SU-DHL-6 (cell line): Measurements from ENCODE around the gene MYO7A.

Experiments used
- H2AFZ ChIP-seq: fragments of 200-600 bp; sonication (generic); 2 replicates; pipeline ENCODE4 v1.6.1; 2014; ENCODE audit warnings: low read depth, mild to moderate bottlenecking, moderate library complexity, mixed read lengths, antibody characterized with exemption, low read length; ENCODE audit not compliant: severe bottlenecking
- H3F3A ChIP-seq: fragments of 200-600 bp; shearing (Covaris generic); 2 replicates; pipeline ENCODE4 v1.6.0; 2016; ENCODE audit warnings: antibody characterized with exemption, mild to moderate bottlenecking; ENCODE audit not compliant: insufficient read depth
- H3K27ac ChIP-seq: fragments of 200-600 bp; sonication (generic); 2 replicates; pipeline ENCODE4 v1.5.1; 2016; ENCODE audit warnings: low read depth, mild to moderate bottlenecking, low read length, moderate library complexity, mixed read lengths
- H3K27me3 ChIP-seq: fragments of 200-600 bp; sonication (generic), shearing (Covaris generic); 2 replicates; pipeline ENCODE4 v1.6.0; 2014; ENCODE audit warnings: mild to moderate bottlenecking, low read length
- H3K36me3 ChIP-seq: fragments of 200-600 bp; sonication (generic); 2 replicates; pipeline ENCODE4 v1.6.1; 2014; ENCODE audit warnings: mild to moderate bottlenecking, low read length, mixed read lengths
- H3K4me2 ChIP-seq: fragments of 300-600, 200-600 bp; shearing (Covaris generic), sonication (generic); 2 replicates; pipeline ENCODE4 v1.6.0; 2014; ENCODE audit warnings: low read length, low read depth, mild to moderate bottlenecking; ENCODE audit not compliant: poor library complexity, severe bottlenecking
- H3K4me3 ChIP-seq: fragments of 200-600 bp; sonication (generic); 2 replicates; pipeline ENCODE4 v1.5.1; 2014; ENCODE audit warnings: antibody characterized with exemption, low read length, mild to moderate bottlenecking, mixed read lengths; ENCODE audit not compliant: insufficient read depth, poor library complexity, severe bottlenecking
- H3K79me2 ChIP-seq: fragments of 200-600 bp; sonication (generic); 2 replicates; pipeline ENCODE4 v1.6.1; 2014; ENCODE audit warnings: mild to moderate bottlenecking, low read length, moderate library complexity; ENCODE audit not compliant: insufficient read depth
- H3K9ac ChIP-seq: fragments of 200-600 bp; sonication (generic); 2 replicates; pipeline ENCODE4 v1.7.0; 2014; ENCODE audit warnings: mild to moderate bottlenecking, low read length
- H3K9me2 ChIP-seq: fragments of 200-600 bp; sonication (generic); replicated peaks from 2 replicates; pipeline ENCODE4 v1.6.1; 2014; ENCODE audit warnings: low read length; ENCODE audit not compliant: insufficient read depth
- H3K9me3 ChIP-seq: fragments of 200-600 bp; sonication (generic); 2 replicates; pipeline ENCODE4 v1.6.1; 2014; ENCODE audit warnings: low read length, mixed read lengths; ENCODE audit not compliant: insufficient read depth
- H4K20me1 ChIP-seq: fragments of 200-600 bp; sonication (generic); 2 replicates; pipeline ENCODE4 v1.6.1; 2014; ENCODE audit warnings: low read depth, mild to moderate bottlenecking, antibody characterized with exemption, low read length, moderate library complexity, mixed read lengths
- CTCF ChIP-seq: fragments of 200-600 bp; sonication (generic); IDR thresholded peaks from one replicate; pipeline ENCODE4 v1.5.1; 2017; ENCODE audit warnings: antibody characterized with exemption, mild to moderate bottlenecking, low read length, moderate library complexity; ENCODE audit not compliant: insufficient read depth, poor library complexity, severe bottlenecking
- EZH2phosphoT487 ChIP-seq: fragments of 200-600 bp; sonication (generic), shearing (Covaris generic); conservative IDR thresholded peaks from 2 replicates; pipeline ENCODE4 v1.6.1; 2018; ENCODE audit warnings: mild to moderate bottlenecking, antibody characterized with exemption, low read length, moderate library complexity, mixed read lengths

Gene MYO7A

GRCh38 chr11:77103319-77103718 lies 24.7 kb upstream of the MYO7A start:
- H3K9me3 ChIP-seq: no peaks in the 10 kb centered on the region
- no peak overlapping the region for H2AFZ ChIP-seq
- no peak overlapping the region for H3K27ac ChIP-seq
- no peak overlapping the region for H3K4me3 ChIP-seq
- no peaks in the 10 kb centered on the region for H3K27me3 ChIP-seq
- no peak overlapping the region for H3K9ac ChIP-seq
- H3K4me2 ChIP-seq: no peak overlapping the region
- H4K20me1 ChIP-seq: no peaks in the 10 kb centered on the region
- H3K79me2 ChIP-seq: no peaks in the 10 kb centered on the region
- H3K9me2 ChIP-seq: no peaks in the 10 kb centered on the region
- TF ChIP-seq EZH2phosphoT487: no peak
- H3F3A ChIP-seq: no peaks in the 10 kb centered on the region
- H3K36me3 ChIP-seq: no peaks in the 10 kb centered on the region

- H3K4me3 ChIP-seq: no peak overlapping the region
- no peaks in the 10 kb centered on the region for H3K9me2 ChIP-seq
- H3K9ac ChIP-seq: no peak overlapping the region
- H3K9me3 ChIP-seq: no peaks in the 10 kb centered on the region
- H3K79me2 ChIP-seq: no peaks in the 10 kb centered on the region
- H2AFZ ChIP-seq: no peak overlapping the region
- no peaks in the 10 kb centered on the region for H3K36me3 ChIP-seq
- no peak overlapping the region for H3K27ac ChIP-seq
- H3K4me2 ChIP-seq: no peak overlapping the region
- TF ChIP-seq CTCF (no peak), EZH2phosphoT487 (no peak)
- no peaks in the 10 kb centered on the region for H3K27me3 ChIP-seq
- H4K20me1 ChIP-seq: no peaks in the 10 kb centered on the region
- H3F3A ChIP-seq: no peaks in the 10 kb centered on the region
These were observed 23.3 kb upstream of the MYO7A start for GRCh38 chr11:77104727-77105126.

- Histone ChIP-seq H3K9me3 (no peaks in the 10 kb centered on the region), H3K79me2 (no peaks in the 10 kb centered on the region), H4K20me1 (no peaks in the 10 kb centered on the region), H3F3A (no peaks in the 10 kb centered on the region), H3K4me2 (no peak overlapping the region), H3K27me3 (no peaks in the 10 kb centered on the region), H3K27ac (no peak overlapping the region), H3K9ac (no peak overlapping the region), H3K9me2 (no peaks in the 10 kb centered on the region), H3K4me3 (no peak overlapping the region), H3K36me3 (no peaks in the 10 kb centered on the region), H2AFZ (no peak overlapping the region)
- no peak for TF ChIP-seq EZH2phosphoT487
- no peak for TF ChIP-seq CTCF
These were observed 21.7 kb upstream of the MYO7A start for GRCh38 chr11:77106321-77106720.

- Histone ChIP-seq H4K20me1 (no peaks in the 10 kb centered on the region), H3K79me2 (no peaks in the 10 kb centered on the region)
- TF ChIP-seq CTCF: no peak
- no peak for TF ChIP-seq EZH2phosphoT487
These were observed 21.3 kb upstream of the MYO7A start for GRCh38 chr11:77106759-77107158.

More at GRCh38 chr11:77106759-77107158, 21.3 kb upstream of the MYO7A start:
- H3K9me2 ChIP-seq: no peaks in the 10 kb centered on the region
- H3K9me3 ChIP-seq: no peaks in the 10 kb centered on the region
- H3F3A ChIP-seq: no peaks in the 10 kb centered on the region
- H3K27me3 ChIP-seq: no peaks in the 10 kb centered on the region
- H3K9ac ChIP-seq: no peak overlapping the region
- H3K36me3 ChIP-seq: no peaks in the 10 kb centered on the region
- H3K4me3 ChIP-seq: no peak overlapping the region
- H3K4me2 ChIP-seq: no peak overlapping the region
- no peak overlapping the region for H3K27ac ChIP-seq
- no peak overlapping the region for H2AFZ ChIP-seq
